ENCODE measurements around the gene TSPAN16. TPM values are rescaled to one million over a fixed set of nuclear protein-coding genes. Genes with fewer than 3 reads are reported as not detected.
"Not testable (repeated sequence)": the region's sequence is repeated elsewhere in the genome, so short reads cannot be mapped to it uniquely, and the experiment has no call there.

TSPAN16 gene
- total RNA-seq, 2 donors from 2014 or later, result not detected

- peaks cover 24% of the 10 kb centered on the region for H3K36me3 Mint-ChIP-seq (ENCODE audit: low read depth)
- H3K27ac Mint-ChIP-seq, result peak overlapping the region; percentile 55
Measured at GRCh38 chr19:11338569-11339253, 42.8 kb downstream of the TSPAN16 start.

DNA sequence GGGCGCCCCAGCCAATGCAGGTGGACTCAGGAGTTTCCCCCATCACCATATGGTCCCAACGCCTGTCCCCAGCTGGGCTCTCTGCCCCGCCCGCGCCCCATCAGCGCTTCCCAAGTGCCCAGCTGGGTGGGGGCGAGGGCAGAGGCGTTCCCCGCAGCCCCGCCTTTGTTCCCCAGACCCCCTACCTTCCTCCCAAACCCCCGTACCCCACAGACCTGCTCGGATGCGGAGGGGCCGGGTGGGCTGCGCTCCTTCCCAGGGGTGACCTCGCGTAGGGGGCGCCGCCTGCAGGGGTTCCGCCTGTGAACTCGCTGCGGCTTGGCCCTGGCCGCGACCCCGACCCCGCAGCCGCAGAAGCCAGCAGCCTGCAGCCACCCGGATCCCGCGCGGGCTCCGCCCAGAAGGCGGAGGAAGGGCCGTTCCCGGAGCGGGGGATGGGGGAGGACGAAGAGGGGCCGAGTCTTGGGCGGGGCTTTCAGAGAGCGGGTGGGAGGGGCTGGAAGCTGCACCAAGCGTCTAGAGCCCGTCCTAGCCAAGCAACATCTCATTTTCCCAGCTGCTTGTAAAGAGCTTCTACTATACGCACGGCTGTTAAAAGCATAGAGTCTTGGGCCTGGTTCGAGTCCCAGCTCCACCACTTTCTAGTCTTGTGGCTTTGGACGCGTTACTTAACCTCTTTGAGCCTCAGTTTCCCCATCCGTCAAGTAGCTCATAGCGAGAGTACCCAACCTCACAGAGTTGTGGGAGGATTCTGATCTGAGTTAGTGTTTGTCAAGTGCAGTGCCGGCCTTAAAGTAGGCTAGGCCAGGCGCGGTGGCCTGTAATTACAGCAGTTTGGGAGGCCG is 43.5 kb downstream of the TSPAN16 start, which contains the start of gene RAB3D:
Gene RAB3D (minus strand): TSS at position 404 of the 845 bp plus-strand sequence. CDS start 2,258 bp downstream, outside the sequence.
- peak; percentile 99 for ATAC-seq (replicated peaks)
- Mint-ChIP-seq H3K9me3 (no peaks in the 10 kb centered on the region), H3K27me3 (no peaks in the 10 kb centered on the region), H3K36me3 (ENCODE audit: low read depth) (peaks cover 17% of the 10 kb centered on the region), H3K4me1 (peaks cover 5% of the 10 kb centered on the region), H3K27ac (peak within 1 kb of the TSS; percentile 55), H3K4me3 (peak within 1 kb of the TSS; percentile 76)

More at GRCh38 chr19:11338569-11339253, 42.8 kb downstream of the TSPAN16 start:
- Mint-ChIP-seq H3K4me3 (peak overlapping the region; percentile 76), H3K9me3 (no peaks in the 10 kb centered on the region), H3K27me3 (no peaks in the 10 kb centered on the region), H3K4me1 (peaks cover 5% of the 10 kb centered on the region)
- ATAC-seq (replicated peaks), result no peak

DNA sequence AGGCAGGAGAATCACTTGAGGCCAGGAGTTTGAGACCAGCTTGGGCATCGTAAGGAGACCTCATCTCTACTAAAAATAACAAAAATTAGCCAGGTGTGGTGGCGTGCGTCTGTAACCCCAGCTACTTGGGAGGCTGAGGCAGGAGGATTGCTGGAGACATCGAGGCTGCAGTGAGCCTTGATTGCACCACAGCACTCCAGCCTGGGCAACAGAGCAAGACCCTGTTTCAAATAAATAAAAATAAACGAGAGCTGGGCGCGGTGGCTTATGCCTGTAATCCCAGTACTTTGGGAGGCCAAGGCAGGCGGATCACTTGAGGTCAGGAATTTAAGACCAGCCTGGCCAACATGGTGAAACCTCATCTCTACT is 44.1 kb downstream of the TSPAN16 start:
- not testable (repeated sequence) for H3K27me3 Mint-ChIP-seq; H3K4me1 Mint-ChIP-seq; ATAC-seq (replicated peaks); H3K9me3 Mint-ChIP-seq
- Mint-ChIP-seq H3K36me3 (ENCODE audit: low read depth) (peaks cover 12% of the 10 kb centered on the region), H3K4me3 (peak overlapping the region; percentile 76), H3K27ac (peak overlapping the region; percentile 48)

GRCh38 chr19:11342429-11342828 is 46.5 kb downstream of the TSPAN16 start:
- Mint-ChIP-seq H3K27ac (no peak overlapping the region), H3K9me3 (no peaks in the 10 kb centered on the region), H3K4me1 (peaks cover 13% of the 10 kb centered on the region), H3K36me3 (ENCODE audit: low read depth) (no peaks in the 10 kb centered on the region), H3K27me3 (no peaks in the 10 kb centered on the region), H3K4me3 (no peak overlapping the region)
- no peak for ATAC-seq (replicated peaks)

- no peaks in the 10 kb centered on the region for H3K36me3 Mint-ChIP-seq (ENCODE audit: low read depth)
- H3K9me3 Mint-ChIP-seq, result no peaks in the 10 kb centered on the region
- peaks cover 9% of the 10 kb centered on the region for H3K4me1 Mint-ChIP-seq
- peak overlapping the region; percentile 91 for H3K27ac Mint-ChIP-seq
- peak overlapping the region; percentile 94 for H3K4me3 Mint-ChIP-seq
- no peaks in the 10 kb centered on the region for H3K27me3 Mint-ChIP-seq
- ATAC-seq (replicated peaks), result no peak
Measured at GRCh38 chr19:11345122-11345803, 49.3 kb downstream of the TSPAN16 start.

DNA sequence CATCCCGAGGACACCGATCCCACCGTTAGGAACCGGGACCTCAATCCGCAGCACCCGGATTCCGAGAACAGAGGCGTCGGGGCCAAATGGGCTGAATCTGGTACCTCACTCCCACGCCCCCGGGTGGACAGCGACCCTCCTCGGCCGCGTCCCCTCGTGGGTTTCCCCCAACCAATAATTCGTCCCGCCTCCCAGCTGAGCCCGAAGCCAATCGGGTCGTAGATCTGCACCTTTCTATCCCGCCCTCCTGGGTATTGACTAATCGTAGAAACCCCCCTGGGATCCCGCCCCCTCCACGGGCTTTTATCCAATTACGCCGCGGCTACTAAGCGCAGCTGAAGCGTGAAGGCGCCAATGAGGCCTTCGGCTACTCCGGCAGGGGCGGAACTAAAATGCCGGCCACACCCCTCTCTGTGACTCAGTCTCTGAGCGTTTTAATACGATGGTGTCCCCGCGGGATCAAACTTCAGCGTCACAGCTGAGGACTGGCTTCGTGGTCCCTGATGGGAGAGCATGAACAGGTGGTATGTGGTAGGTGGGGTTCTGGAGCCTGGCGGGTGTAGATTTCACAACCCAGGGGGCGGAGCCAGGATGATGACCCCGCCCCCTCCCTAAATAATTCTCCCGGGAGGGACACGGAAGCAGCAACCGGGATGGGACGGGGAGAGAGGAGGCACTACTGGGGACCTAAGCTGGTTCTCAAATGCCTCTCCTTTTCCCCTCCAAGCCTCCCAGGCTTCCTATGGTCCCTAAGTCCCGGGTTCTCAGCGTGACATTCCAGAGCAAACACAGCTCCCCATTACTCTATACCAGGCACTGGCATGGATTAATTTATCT is 50.4 kb downstream of the TSPAN16 start, which contains the start of the genes CCDC159 and TMEM205:
Gene CCDC159 (plus strand): TSS at position 416 of the 837 bp plus-strand sequence. CDS start 88 bp downstream, at position 504.
Gene TMEM205 (minus strand): TSS at position 165 of the 837 bp plus-strand sequence. CDS start 649 bp downstream, outside the sequence.
- peak; percentile 99 for ATAC-seq (replicated peaks)
- Mint-ChIP-seq H3K4me1 (peaks cover 9% of the 10 kb centered on the region), H3K27ac (peak within 1 kb of the TSS; percentile 91), H3K27me3 (no peaks in the 10 kb centered on the region), H3K36me3 (ENCODE audit: low read depth) (no peaks in the 10 kb centered on the region), H3K4me3 (peak within 1 kb of the TSS; percentile 94), H3K9me3 (no peaks in the 10 kb centered on the region)

DNA sequence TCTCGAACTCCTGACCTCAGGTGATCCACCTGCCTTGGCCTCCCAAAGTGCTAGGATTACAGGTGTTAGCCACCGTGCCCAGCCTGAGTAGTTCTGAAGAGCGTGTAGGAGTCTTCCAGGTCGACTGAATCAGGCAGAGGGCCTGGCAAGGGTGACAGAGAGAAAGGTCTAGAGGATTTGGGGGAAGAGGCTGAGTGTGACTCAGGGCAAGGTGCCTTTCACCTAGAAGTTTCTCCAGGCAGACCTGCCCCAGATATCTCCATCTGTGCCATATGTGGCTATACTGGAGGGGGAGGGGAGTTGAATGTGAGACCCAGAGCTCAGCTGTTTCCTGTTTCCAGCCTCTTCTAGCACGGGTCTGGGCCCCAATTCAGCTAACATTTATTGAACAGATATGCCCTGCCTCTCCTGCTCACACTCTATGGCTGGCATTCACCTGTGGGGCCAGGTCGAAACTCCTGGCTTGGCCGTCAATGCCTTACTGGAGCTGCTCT is 51.6 kb downstream of the TSPAN16 start:
- H3K4me3 Mint-ChIP-seq, result peak overlapping the region; percentile 94
- no peaks in the 10 kb centered on the region for H3K9me3 Mint-ChIP-seq
- H3K36me3 Mint-ChIP-seq (ENCODE audit: low read depth), result no peaks in the 10 kb centered on the region
- H3K4me1 Mint-ChIP-seq, result peaks cover 9% of the 10 kb centered on the region
- no peak overlapping the region for H3K27ac Mint-ChIP-seq
- no peaks in the 10 kb centered on the region for H3K27me3 Mint-ChIP-seq
- ATAC-seq (replicated peaks), result no peak

DNA sequence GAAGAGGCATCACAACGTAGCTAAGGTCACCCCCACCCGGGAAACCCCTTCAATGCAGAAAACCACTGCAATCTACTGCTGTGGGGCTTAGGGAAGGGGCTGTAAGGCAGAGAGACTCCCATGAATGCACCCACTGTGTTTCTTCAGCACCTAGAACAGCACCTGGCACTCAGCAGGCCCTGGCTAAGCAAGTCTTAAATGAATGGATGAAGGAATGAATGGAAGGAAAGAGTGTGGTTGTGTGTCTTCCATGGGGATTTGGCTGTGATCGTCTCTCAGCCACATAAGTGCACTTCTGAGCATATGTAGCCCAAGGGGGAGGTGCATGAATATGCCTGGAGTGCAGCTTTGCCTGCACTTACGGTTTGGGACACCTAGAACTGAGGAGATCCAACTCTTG is 53.2 kb downstream of the TSPAN16 start:
- H3K4me3 Mint-ChIP-seq, result no peak overlapping the region

DNA sequence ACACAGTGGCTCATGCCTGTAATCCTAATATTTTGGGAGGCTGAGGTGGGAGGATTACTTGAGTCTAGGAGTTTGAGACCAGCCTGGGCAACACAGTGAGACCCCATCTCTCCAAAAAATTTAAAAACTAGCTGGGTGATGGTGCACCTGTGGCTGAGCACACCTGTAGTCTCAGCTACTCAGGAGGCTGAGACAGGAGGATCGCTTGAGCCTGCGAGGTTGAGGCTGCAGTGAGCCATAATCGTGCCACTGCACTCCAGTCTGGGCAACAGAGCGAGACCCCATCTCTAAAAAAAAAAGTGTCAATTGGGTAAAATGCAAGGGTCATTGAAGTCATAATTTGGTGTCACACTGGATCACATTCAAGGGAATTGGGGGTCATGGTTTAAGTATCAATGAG is 58.1 kb downstream of the TSPAN16 start:
- Mint-ChIP-seq H3K4me3 (peak overlapping the region; percentile 74), H3K4me1 (peaks cover 11% of the 10 kb centered on the region)
- not testable (repeated sequence) for H3K9me3 Mint-ChIP-seq; H3K27ac Mint-ChIP-seq; H3K27me3 Mint-ChIP-seq; H3K36me3 Mint-ChIP-seq (ENCODE audit: low read depth); ATAC-seq (replicated peaks)

More for the DNA sequence above, 53.2 kb downstream of the TSPAN16 start:
- H3K36me3 Mint-ChIP-seq (ENCODE audit: low read depth), result no peaks in the 10 kb centered on the region
- H3K9me3 Mint-ChIP-seq, result no peaks in the 10 kb centered on the region
- H3K27me3 Mint-ChIP-seq, result no peaks in the 10 kb centered on the region
- H3K27ac Mint-ChIP-seq, result no peak overlapping the region
- no peak for ATAC-seq (replicated peaks)
- H3K4me1 Mint-ChIP-seq, result peaks cover 9% of the 10 kb centered on the region

DNA sequence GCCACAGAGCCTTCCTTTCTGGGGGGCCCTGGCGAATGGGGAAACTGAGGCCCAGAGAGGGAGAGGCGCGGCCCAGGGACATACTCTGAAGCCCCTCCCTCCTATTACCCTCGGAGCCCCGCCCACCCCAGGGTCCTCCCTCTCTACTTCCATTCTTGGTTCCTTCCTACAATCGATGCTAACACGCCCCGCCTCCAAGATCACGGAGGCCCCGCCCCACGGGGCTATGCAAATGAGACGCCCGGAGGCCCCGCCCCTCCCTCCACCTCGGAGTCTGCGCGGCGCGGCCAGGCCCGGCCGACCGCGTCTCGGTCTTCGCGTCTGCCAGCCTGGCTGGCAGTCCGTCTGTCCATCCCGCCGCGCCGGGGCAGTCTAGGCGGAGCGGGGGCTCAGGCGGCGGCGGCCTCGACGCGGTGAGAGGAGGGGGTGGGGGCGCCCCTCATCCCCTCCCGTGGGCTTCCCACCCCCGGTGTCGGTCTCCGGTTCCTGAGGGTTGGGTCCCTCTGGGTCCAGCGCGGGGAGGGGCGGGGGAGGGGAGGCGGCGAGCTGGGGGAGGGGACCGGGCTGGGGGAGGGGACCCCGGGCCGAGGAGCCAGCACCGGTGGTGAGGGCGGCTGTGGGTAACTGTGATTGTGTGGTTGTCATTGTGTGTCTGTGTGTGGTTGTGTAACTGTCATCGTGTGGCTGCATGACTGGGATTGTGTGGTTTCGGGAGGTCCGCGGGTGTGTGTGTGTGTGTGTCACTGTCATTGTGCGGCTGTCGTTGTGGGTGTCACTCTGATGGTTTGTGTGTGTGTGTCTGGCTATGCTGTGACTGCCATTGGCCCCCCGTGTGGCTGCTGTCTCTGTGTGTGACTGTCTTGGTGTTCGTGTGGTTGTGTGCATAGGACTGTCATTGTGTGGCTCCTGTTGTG is 59.5 kb downstream of the TSPAN16 start, which contains the start of gene PLPPR2:
Gene PLPPR2 (plus strand): TSS at position 273 of the 914 bp plus-strand sequence. CDS start 2,242 bp downstream, outside the sequence.
- H3K27me3 Mint-ChIP-seq, result peaks cover 7% of the 10 kb centered on the region
- H3K4me3 Mint-ChIP-seq, result peak within 1 kb of the TSS; percentile 74
- no peaks in the 10 kb centered on the region for H3K36me3 Mint-ChIP-seq (ENCODE audit: low read depth)
- H3K4me1 Mint-ChIP-seq, result peaks cover 11% of the 10 kb centered on the region
- H3K27ac Mint-ChIP-seq, result peak within 1 kb of the TSS; percentile 73
- H3K9me3 Mint-ChIP-seq, result no peaks in the 10 kb centered on the region
- peak; percentile 93 for ATAC-seq (replicated peaks)

DNA sequence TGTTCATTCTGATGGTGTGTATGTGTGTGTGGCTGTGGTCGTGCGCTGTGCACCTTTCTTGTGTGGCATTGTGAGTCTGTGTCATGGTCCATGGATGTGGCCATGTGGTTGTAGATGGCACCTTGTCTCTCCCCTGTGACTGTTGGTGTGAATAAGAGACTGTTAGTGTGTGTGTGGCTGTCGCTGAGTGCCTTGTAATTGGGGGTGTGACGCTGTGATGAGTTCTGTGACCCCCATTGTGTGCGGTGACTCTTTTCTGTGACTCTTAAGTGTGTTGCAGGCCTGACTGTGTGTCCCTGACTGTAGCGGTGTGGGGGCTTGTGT is 60.1 kb downstream of the TSPAN16 start:
- H3K4me1 Mint-ChIP-seq, result peaks cover 11% of the 10 kb centered on the region
- H3K36me3 Mint-ChIP-seq (ENCODE audit: low read depth), result no peaks in the 10 kb centered on the region
- H3K27ac Mint-ChIP-seq, result peak overlapping the region; percentile 73
- no peaks in the 10 kb centered on the region for H3K9me3 Mint-ChIP-seq
- H3K4me3 Mint-ChIP-seq, result peak overlapping the region; percentile 74
- no peak for ATAC-seq (replicated peaks)
- H3K27me3 Mint-ChIP-seq, result peaks cover 7% of the 10 kb centered on the region

GRCh38 chr19:11356676-11357550 is 61.0 kb downstream of the TSPAN16 start:
- Mint-ChIP-seq H3K27me3 (peaks cover 7% of the 10 kb centered on the region), H3K4me1 (peaks cover 11% of the 10 kb centered on the region)

More at GRCh38 chr19:11356676-11357550, 61.0 kb downstream of the TSPAN16 start:
- no peaks in the 10 kb centered on the region for H3K9me3 Mint-ChIP-seq
- H3K4me3 Mint-ChIP-seq, result peak overlapping the region; percentile 74
- H3K36me3 Mint-ChIP-seq (ENCODE audit: low read depth), result no peaks in the 10 kb centered on the region
- no peak for ATAC-seq (replicated peaks)
- H3K27ac Mint-ChIP-seq, result no peak overlapping the region

Measured in activated T-helper 17 cell treated with anti-CD3 and anti-CD28 coated beads, Interleukin-2, amount 50 U/mL, for 72 hours (primary cell).